Natural killer cell (primary cell): Measurements from ENCODE around the gene ING5. TPM values are rescaled to one million over a fixed set of nuclear protein-coding genes. Genes with fewer than 3 reads are reported as not detected.

Experiments
- ATAC-seq, 3 donors: fragments of 150-1000 bp in 2 of 3; fragments of 200-7000 bp in 1 of 3; cut with Tn5 transposase; 1 replicate in 1 of 3; 2 replicates in 2 of 3; pipeline ENCODE4 v1.10.0; 2021; ENCODE audit warnings: mild to moderate bottlenecking in 2 of 3, moderate library complexity in 2 of 3
- DNase-seq, 2 donors: peaks; one replicate each; pipeline versions ENCODE4 v3.0.0 to v3.0.0-alpha.2; 2013 to 2021; ENCODE audit warnings: mixed read lengths in 1 of 2
- H3K27ac ChIP-seq: one replicate; pipeline ENCODE4 v1.5.1; 2013; ENCODE audit warnings: mild to moderate bottlenecking, low read length
- H3K27me3 ChIP-seq: one replicate; pipeline ENCODE4 v1.6.1; 2013; ENCODE audit warnings: low read length; ENCODE audit not compliant: control insufficient read depth, insufficient read depth
- H3K36me3 ChIP-seq: one replicate; pipeline ENCODE4 v1.6.1; 2013; ENCODE audit warnings: low read length; ENCODE audit not compliant: control insufficient read depth, insufficient read depth
- H3K4me1 ChIP-seq: one replicate; pipeline ENCODE4 v1.6.1; 2013; ENCODE audit warnings: low read length; ENCODE audit not compliant: control insufficient read depth, insufficient read depth
- H3K4me3 ChIP-seq: one replicate; pipeline ENCODE4 v1.5.1; 2013; ENCODE audit warnings: low read length
- H3K9me3 ChIP-seq: one replicate; pipeline ENCODE4 v1.6.1; 2013; ENCODE audit warnings: low read length; ENCODE audit not compliant: control insufficient read depth, insufficient read depth
- H3K27ac Mint-ChIP-seq, 2 donors: one replicate each; pipeline ENCODE4 v1.8.0; 2022; ENCODE audit warnings: mild to moderate bottlenecking in 2 of 2, mixed read lengths in 2 of 2, moderate library complexity in 1 of 2
- H3K27me3 Mint-ChIP-seq, 2 donors: one replicate each; pipeline ENCODE4 v1.8.0; 2022; ENCODE audit warnings: low read depth in 2 of 2, mixed read lengths in 2 of 2
- H3K36me3 Mint-ChIP-seq: one replicate; pipeline ENCODE4 v1.8.0; 2022; ENCODE audit warnings: mixed read lengths
- H3K4me1 Mint-ChIP-seq, 2 donors: one replicate each; pipeline ENCODE4 v1.8.0; 2022; ENCODE audit warnings: mixed read lengths in 2 of 2
- H3K4me3 Mint-ChIP-seq: one replicate; pipeline ENCODE4 v1.8.0; 2022; ENCODE audit warnings: mild to moderate bottlenecking, moderate library complexity, mixed read lengths
- H3K9me3 Mint-ChIP-seq, 2 donors: one replicate each; pipeline ENCODE4 v1.8.0; 2022; ENCODE audit warnings: mixed read lengths in 2 of 2
- WGBS: methylation state at CpG from one replicate; pipeline ENCODE4 v1.1.7; 2013; ENCODE audit warnings: missing lambda C conversion rate; ENCODE audit not compliant: insufficient coverage; 5-methylcytosine and 5-hydroxymethylcytosine counted together
- intact Hi-C: fragments of 100-400 bp; cut with micrococcal nuclease; formaldehyde crosslinking; loops from one replicate; pipeline ENCODE4 v1.14.2; 2022
- total RNA-seq, 4 donors: library from RNA; stranded (reverse); fragments of 120-200 nt in 1 of 4; gene quantifications; one replicate each; pipeline versions ENCODE4 v1.2.3 to v1.2.4, GENCODE V29; 2013 to 2022
- TF ChIP-seq, protein P1 (sequence below): fragments of 200-600 bp; IDR thresholded peaks from one replicate; pipeline ENCODE4 v1.8.0; 2022; ENCODE audit warnings: antibody characterized with exemption

ING5 gene
- total RNA-seq, 3 donors from 2014 or later (not counting 1 experiment from before 2014, with no cell fraction given) = 25.6 to 40.9 (median 34.7) TPM

- no peaks in the 10 kb centered on the region for H3K9me3 Mint-ChIP-seq
- intact Hi-C loops = loop anchor here (1.0 kb wide), 1 partner anchor 32 kb away; the partner anchor contains the start of gene ING5
- no peaks in the 10 kb centered on the region for H3K36me3 ChIP-seq
- peak within 1 kb of the TSS; percentile 80 for H3K4me3 Mint-ChIP-seq
- H3K4me1 ChIP-seq = peaks cover 34% of the 10 kb centered on the region
- WGBS = under 1% methylated on average over 98 of the region's 98 CpGs
- H3K27ac Mint-ChIP-seq = peak within 1 kb of the TSS; percentile 31 to 65
- no peaks in the 10 kb centered on the region for H3K36me3 Mint-ChIP-seq
- TF ChIP-seq, protein P1, sequence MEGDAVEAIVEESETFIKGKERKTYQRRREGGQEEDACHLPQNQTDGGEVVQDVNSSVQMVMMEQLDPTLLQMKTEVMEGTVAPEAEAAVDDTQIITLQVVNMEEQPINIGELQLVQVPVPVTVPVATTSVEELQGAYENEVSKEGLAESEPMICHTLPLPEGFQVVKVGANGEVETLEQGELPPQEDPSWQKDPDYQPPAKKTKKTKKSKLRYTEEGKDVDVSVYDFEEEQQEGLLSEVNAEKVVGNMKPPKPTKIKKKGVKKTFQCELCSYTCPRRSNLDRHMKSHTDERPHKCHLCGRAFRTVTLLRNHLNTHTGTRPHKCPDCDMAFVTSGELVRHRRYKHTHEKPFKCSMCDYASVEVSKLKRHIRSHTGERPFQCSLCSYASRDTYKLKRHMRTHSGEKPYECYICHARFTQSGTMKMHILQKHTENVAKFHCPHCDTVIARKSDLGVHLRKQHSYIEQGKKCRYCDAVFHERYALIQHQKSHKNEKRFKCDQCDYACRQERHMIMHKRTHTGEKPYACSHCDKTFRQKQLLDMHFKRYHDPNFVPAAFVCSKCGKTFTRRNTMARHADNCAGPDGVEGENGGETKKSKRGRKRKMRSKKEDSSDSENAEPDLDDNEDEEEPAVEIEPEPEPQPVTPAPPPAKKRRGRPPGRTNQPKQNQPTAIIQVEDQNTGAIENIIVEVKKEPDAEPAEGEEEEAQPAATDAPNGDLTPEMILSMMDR = no peak
- peak within 1 kb of the TSS; percentile 80 for H3K4me3 ChIP-seq
- H3K27ac ChIP-seq = peak within 1 kb of the TSS; percentile 73
- H3K9me3 ChIP-seq = no peaks in the 10 kb centered on the region
- peak; percentile 93 to 98 (median 95) for ATAC-seq
- no peaks in the 10 kb centered on the region for H3K27me3 ChIP-seq
- peak; percentile 94 for DNase-seq
- H3K27me3 Mint-ChIP-seq = no peaks in the 10 kb centered on the region
- H3K4me1 Mint-ChIP-seq = peaks cover 20 to 30% of the 10 kb centered on the region in 2 donors
Measured at GRCh38 chr2:241734467-241735208, 32.8 kb downstream of the ING5 start, which contains the start of gene D2HGDH. Gene D2HGDH (plus strand): TSS chr2:241734630. CDS start chr2:241735225, 595 bp downstream.

GRCh38 chr2:241736111-241736510 lies 34.3 kb downstream of the ING5 start:
- Mint-ChIP-seq H3K9me3 (no peaks in the 10 kb centered on the region), H3K4me3 (peak overlapping the region; percentile 68), H3K27ac (no peak overlapping the region), H3K4me1 (peaks cover 23 to 37% of the 10 kb centered on the region in 2 donors), H3K36me3 (no peaks in the 10 kb centered on the region), H3K27me3 (no peaks in the 10 kb centered on the region)
- H3K27me3 ChIP-seq = no peaks in the 10 kb centered on the region
- TF ChIP-seq, protein P1 = no peak
- H3K4me3 ChIP-seq = no peak overlapping the region
- H3K9me3 ChIP-seq = no peaks in the 10 kb centered on the region
- no peak for DNase-seq
- peaks cover 49% of the 10 kb centered on the region for H3K4me1 ChIP-seq
- ATAC-seq = no peak
- H3K36me3 ChIP-seq = no peaks in the 10 kb centered on the region
- H3K27ac ChIP-seq = no peak overlapping the region
- WGBS = 100% methylated on average over 2 of the region's 3 CpGs
- intact Hi-C loops = no loop called here

- H3K4me3 ChIP-seq = no peak overlapping the region
- ATAC-seq (no peak), DNase-seq (no peak)
- H3K27me3 ChIP-seq = peaks cover 6% of the 10 kb centered on the region
- no peaks in the 10 kb centered on the region for H3K9me3 ChIP-seq
- peaks cover 19 to 25% of the 10 kb centered on the region in 2 donors for H3K4me1 Mint-ChIP-seq
- no peaks in the 10 kb centered on the region for H3K36me3 ChIP-seq
- no peaks in the 10 kb centered on the region for H3K27me3 Mint-ChIP-seq
- H3K27ac ChIP-seq = no peak overlapping the region
- H3K9me3 Mint-ChIP-seq = no peaks in the 10 kb centered on the region
- peak overlapping the region; percentile 56 for H3K4me3 Mint-ChIP-seq
- intact Hi-C loops = no loop called here
- no peaks in the 10 kb centered on the region for H3K36me3 Mint-ChIP-seq
- peaks cover 52% of the 10 kb centered on the region for H3K4me1 ChIP-seq
- no peak overlapping the region for H3K27ac Mint-ChIP-seq
- TF ChIP-seq, protein P1 = no peak
- WGBS = 96% methylated on average over 17 of the region's 17 CpGs
Measured at GRCh38 chr2:241738040-241738686, 36.3 kb downstream of the ING5 start.
